A673 (cell line): Measurements from ENCODE around the gene SEMA5A.

Experiments used
- CTCF ChIP-seq: fragments of 300-800, 200-600 bp; sonication (generic); conservative IDR thresholded peaks from 2 replicates; pipeline ENCODE4 v1.5.1; 2017; ENCODE audit warnings: low read depth, mild to moderate bottlenecking, antibody characterized with exemption, low read length, moderate library complexity, mixed read lengths
- EZH2 ChIP-seq: fragments of 200-600 bp; sonication (generic); IDR thresholded peaks from 2 replicates; pipeline ENCODE4 v1.6.1; 2017; ENCODE audit warnings: borderline replicate concordance, low read depth, mild to moderate bottlenecking, mixed read lengths, antibody characterized with exemption, low read length; ENCODE audit not compliant: poor library complexity, severe bottlenecking

DNA sequence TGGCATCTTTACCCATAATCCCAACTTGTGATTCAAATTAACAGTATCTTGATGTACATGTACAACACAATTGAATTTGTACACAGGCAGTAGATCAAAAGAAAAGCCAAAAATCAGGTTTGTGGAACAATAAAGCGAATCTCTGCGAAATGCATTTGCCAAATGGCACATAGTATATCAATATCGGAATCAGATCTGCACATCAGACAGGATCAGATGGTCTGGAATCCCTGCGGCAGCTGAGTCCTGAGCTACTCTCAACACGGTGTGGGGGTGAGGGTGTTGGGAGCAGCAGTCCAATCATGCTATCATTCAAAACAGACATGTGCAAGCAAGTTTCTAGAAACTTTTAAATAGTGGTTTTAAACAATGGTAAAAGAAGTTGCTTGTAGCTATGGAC is 358.3 kb downstream of the SEMA5A start:
- TF ChIP-seq CTCF (no peak), EZH2 (no peak)
